AG04450 (cell line): ENCODE measurements around the gene RSRP1. TPM values are rescaled to one million over a fixed set of nuclear protein-coding genes. Genes with fewer than 3 reads are reported as not detected.
A peak's percentile ranks its signal among the peaks of the same experiment; 100 is the strongest.
"Not testable (repeated sequence)": the region's sequence is repeated elsewhere in the genome, so short reads cannot be mapped to it uniquely, and the experiment has no call there.

Experiments used
- CTCF ChIA-PET: fragments of 300-600, 350-600 bp; formaldehyde crosslinking; extraction: SDS; loops from one replicate; lab custom pipeline; 2022; ENCODE audit warnings: antibody characterized with exemption, inconsistent platforms; lab: Charles Lee
- POLR2A ChIA-PET: fragments of 350-600 bp; formaldehyde crosslinking; extraction: SDS; loops from one replicate; lab custom pipeline; 2021; ENCODE audit warnings: antibody characterized with exemption, inconsistent platforms; lab: Yijun Ruan, JAX
- DNase-seq: peaks from one replicate; pipeline ENCODE4 v3.0.0-alpha.2; 2011; ENCODE audit warnings: low read depth, low spot score
- H3K27ac ChIP-seq: one replicate; pipeline ENCODE4 v1.5.1; 2012; ENCODE audit warnings: low read depth, low read length, control low read depth
- H3K27me3 ChIP-seq: one replicate; pipeline ENCODE4 v1.6.0; 2012; ENCODE audit warnings: low read length; ENCODE audit not compliant: control insufficient read depth, insufficient read depth
- H3K4me3 ChIP-seq: 2 replicates; pipeline ENCODE4 v1.5.1; 2011; ENCODE audit warnings: mild to moderate bottlenecking, low read depth, low read length, control low read depth
- H3K9me3 ChIP-seq: 2 replicates; pipeline ENCODE4 v1.5.1; 2012; ENCODE audit warnings: low read length; ENCODE audit not compliant: control insufficient read depth, insufficient read depth
- CTCF ChIP-seq: IDR thresholded peaks from 2 replicates; pipeline ENCODE4 v1.5.1; 2011; ENCODE audit warnings: low read depth, low read length, control low read depth, inconsistent platforms
- polyA plus RNA-seq: library from polyadenylated mRNA; depleted of rRNA; stranded (reverse); fragments of >200 nt; gene quantifications from 2 replicates; pipeline ENCODE4 v1.2.3, GENCODE V29; 2011

RSRP1 gene
- polyA plus RNA-seq, 1 experiment, result 65.7 TPM

GRCh38 chr1:25245393-25245792 lies 1.9 kb downstream of the RSRP1 start:
- no peak overlapping the region for H3K27ac ChIP-seq
- CTCF ChIA-PET, result interaction anchor here (1.1 kb wide), 1 partner anchor 275 kb away, joined by 3 read pairs; no protein-coding TSS in a partner anchor
- H3K9me3 ChIP-seq, result no peaks in the 10 kb centered on the region; the same call in 1 of the 2 replicates

GRCh38 chr1:25243907-25244306 lies 3.3 kb downstream of the RSRP1 start:
- Histone ChIP-seq H3K27ac (no peak overlapping the region), H3K4me3 (no peak overlapping the region), H3K27me3 (no peaks in the 10 kb centered on the region), H3K9me3 (no peaks in the 10 kb centered on the region; the same call in 1 of the 2 replicates)
- ChIA-PET POLR2A (interaction anchor here (0.6 kb wide), 1 partner anchor 695 kb away, joined by 7 read pairs; no protein-coding TSS in a partner anchor), CTCF (no interaction called here)
- no peak for DNase-seq
- no peak for TF ChIP-seq CTCF

More at GRCh38 chr1:25245393-25245792, 1.9 kb downstream of the RSRP1 start:
- no peaks in the 10 kb centered on the region for H3K27me3 ChIP-seq
- POLR2A ChIA-PET, result interaction anchor here (1.9 kb wide), 1 partner anchor 13 kb away, joined by 7 read pairs; the partner anchor contains the start of gene SYF2
- peak overlapping the region; percentile 99 for H3K4me3 ChIP-seq
- DNase-seq, result no peak
- TF ChIP-seq CTCF, result no peak

- DNase-seq, result peak; percentile 52
- Histone ChIP-seq H3K9me3 (no peaks in the 10 kb centered on the region), H3K27me3 (no peaks in the 10 kb centered on the region), H3K27ac (peak overlapping the region; percentile 92), H3K4me3 (peak overlapping the region; percentile 63)
- peak; percentile 53 for TF ChIP-seq CTCF
- POLR2A ChIA-PET, result interaction anchor here (0.6 to 1.2 kb wide), 4 partner anchors 8 to 99 kb away, joined by 3 to 8 read pairs (median 4); partner anchors contain the start of genes RSRP1 and TMEM50A
- CTCF ChIA-PET, result interaction anchor here (0.6 to 1.1 kb wide), 3 partner anchors 35 to 767 kb away, joined by 3 read pairs; no protein-coding TSS in a partner anchor
Measured at GRCh38 chr1:25239681-25240541, 7.3 kb downstream of the RSRP1 start.

- Histone ChIP-seq H3K9me3 (no peaks in the 10 kb centered on the region), H3K27me3 (no peaks in the 10 kb centered on the region), H3K27ac (no peak overlapping the region), H3K4me3 (no peak overlapping the region)
- no peak for TF ChIP-seq CTCF
- POLR2A ChIA-PET, result no interaction called here
- no peak for DNase-seq
- CTCF ChIA-PET, result no interaction called here
Measured at GRCh38 chr1:25238046-25238445, 9.2 kb downstream of the RSRP1 start.

GRCh38 chr1:25236261-25236660 lies 11.0 kb downstream of the RSRP1 start:
- H3K4me3 ChIP-seq, H3K9me3 ChIP-seq, POLR2A ChIA-PET, DNase-seq, H3K27ac ChIP-seq, H3K27me3 ChIP-seq: not testable (repeated sequence)
- CTCF ChIA-PET, result interaction anchor here (0.7 kb wide), 1 partner anchor 562 kb away, joined by 3 read pairs; no protein-coding TSS in a partner anchor

GRCh38 chr1:25235411-25235810 lies 11.8 kb downstream of the RSRP1 start:
- POLR2A ChIA-PET, DNase-seq, H3K27me3 ChIP-seq, H3K9me3 ChIP-seq, H3K27ac ChIP-seq, H3K4me3 ChIP-seq: not testable (repeated sequence)
- CTCF ChIA-PET, result interaction anchor here (1.5 kb wide), 1 partner anchor 30 kb away, joined by 3 read pairs; no protein-coding TSS in a partner anchor
